HepG2 (cell line): ENCODE data around the gene STMN3. TPM values are rescaled to one million over a fixed set of nuclear protein-coding genes. Genes with fewer than 3 reads are reported as not detected.

ENCODE experiments used
- ARNT ChIP-seq: fragments of 450-650 bp; IDR thresholded peaks from 2 replicates; pipeline ENCODE4 v1.6.1; 2017
- ATF7-NPFF ChIP-seq: sonication (generic); formaldehyde crosslinking; IDR thresholded peaks from 2 replicates; pipeline ENCODE4 v1.8.1; 2023; ENCODE audit warnings: mild to moderate bottlenecking, low read depth, missing genetic modification reagents, moderate library complexity
- BRD4 ChIP-seq: sonication (generic); formaldehyde crosslinking; IDR thresholded peaks from 2 replicates; pipeline ENCODE4 v1.4.0; 2020; ENCODE audit warnings: missing genetic modification reagents
- CCAR2 ChIP-seq: fragments of 200-400 bp; formaldehyde crosslinking; optimal IDR thresholded peaks from 2 replicates; pipeline ENCODE3; 2018; ENCODE audit warnings: low read depth, mild to moderate bottlenecking, low read length, moderate library complexity
- FOXK1 ChIP-seq: sonication (generic); formaldehyde crosslinking; IDR thresholded peaks from 2 replicates; pipeline ENCODE4 v1.4.0; 2020; ENCODE audit warnings: low read depth, missing genetic modification reagents, borderline replicate concordance
- FOXM1 ChIP-seq: sonication (generic); formaldehyde crosslinking; IDR thresholded peaks from 2 replicates; pipeline ENCODE4 v1.5.0; 2020; ENCODE audit warnings: missing genetic modification reagents
- MEIS2 ChIP-seq: sonication (generic); formaldehyde crosslinking; IDR thresholded peaks from 2 replicates; pipeline ENCODE4 v1.9.0; 2021; ENCODE audit warnings: mild to moderate bottlenecking, missing genetic modification reagents
- PAX8 ChIP-seq: sonication (generic); formaldehyde crosslinking; IDR thresholded peaks from 2 replicates; pipeline ENCODE4 v1.8.0; 2022; ENCODE audit warnings: mild to moderate bottlenecking, missing genetic modification reagents, borderline replicate concordance
- RFXAP ChIP-seq: sonication (generic); formaldehyde crosslinking; IDR thresholded peaks from 2 replicates; pipeline ENCODE4 v1.4.0; 2020; ENCODE audit warnings: missing genetic modification reagents, borderline replicate concordance
- SRSF4 ChIP-seq: fragments of 200-400 bp; formaldehyde crosslinking; IDR thresholded peaks from one replicate; pipeline ENCODE4 v1.6.1; 2018; ENCODE audit warnings: mild to moderate bottlenecking, low read depth, low read length, moderate library complexity; ENCODE audit not compliant: poor library complexity, severe bottlenecking
- TOPORS ChIP-seq: sonication (generic); formaldehyde crosslinking; IDR thresholded peaks from 2 replicates; pipeline ENCODE4 v1.8.0; 2023; ENCODE audit warnings: mild to moderate bottlenecking, missing genetic modification reagents
- U2AF2 ChIP-seq: fragments of 200-400 bp; formaldehyde crosslinking; IDR thresholded peaks from 2 replicates; pipeline ENCODE4 v1.6.1; 2017; ENCODE audit warnings: low read depth, mild to moderate bottlenecking, low read length
- ZBTB1 ChIP-seq: sonication (generic); formaldehyde crosslinking; IDR thresholded peaks from 2 replicates; pipeline ENCODE4 v1.4.0; 2020; ENCODE audit warnings: missing genetic modification reagents, borderline replicate concordance
- ZNF329 ChIP-seq: sonication (generic); formaldehyde crosslinking; IDR thresholded peaks from 2 replicates; pipeline ENCODE4 v1.9.0; 2021; ENCODE audit warnings: low read depth, mild to moderate bottlenecking, missing genetic modification reagents
- ZNF543 ChIP-seq: sonication (generic); formaldehyde crosslinking; IDR thresholded peaks from 2 replicates; pipeline ENCODE4 v1.4.0; 2020; ENCODE audit warnings: mild to moderate bottlenecking, missing genetic modification reagents
- ZNF570 ChIP-seq: sonication (generic); formaldehyde crosslinking; IDR thresholded peaks from 2 replicates; pipeline ENCODE4 v1.4.0; 2020; ENCODE audit warnings: mild to moderate bottlenecking, missing genetic modification reagents, borderline replicate concordance
- ZNF616 ChIP-seq: sonication (generic); formaldehyde crosslinking; IDR thresholded peaks from 2 replicates; pipeline ENCODE4 v1.5.0; 2020; ENCODE audit warnings: low read depth, mild to moderate bottlenecking, missing genetic modification reagents
- ZNF761 ChIP-seq: sonication (generic); formaldehyde crosslinking; conservative IDR thresholded peaks from 2 replicates; pipeline ENCODE4 v1.4.0; 2020; ENCODE audit warnings: mild to moderate bottlenecking, missing genetic modification reagents
- ZNF776 ChIP-seq: sonication (generic); formaldehyde crosslinking; IDR thresholded peaks from 2 replicates; pipeline ENCODE4 v1.4.0; 2020; ENCODE audit warnings: mild to moderate bottlenecking, missing genetic modification reagents
- ZNF781 ChIP-seq: sonication (generic); formaldehyde crosslinking; IDR thresholded peaks from 2 replicates; pipeline ENCODE4 v1.5.1; 2020; ENCODE audit warnings: borderline replicate concordance, mild to moderate bottlenecking, missing genetic modification reagents; ENCODE audit errors: not compliant biosample characterization
- ZNF850 ChIP-seq: sonication (generic); formaldehyde crosslinking; conservative IDR thresholded peaks from 2 replicates; pipeline ENCODE4 v1.9.0; 2021; ENCODE audit warnings: mild to moderate bottlenecking, missing genetic modification reagents
- polyA plus RNA-seq, 8 experiments: library from polyadenylated mRNA; depleted of rRNA in 3 of 8; stranded (reverse) in 7 of 8; unstranded in 1 of 8; fragments of >200 nt; fragmentation: Illumina TruSeq in 4 of 8; extraction: Trizol in 4 of 8; gene quantifications; 2 replicates each; pipeline versions ENCODE4 v1.2.1 to v1.2.3, GENCODE V29; 2011 to 2016; ENCODE audit warnings: low read depth in 4 of 8, missing spikeins in 1 of 8, mixed read lengths in 1 of 8; ENCODE audit not compliant: insufficient read depth in 1 of 8
- total RNA-seq, 5 experiments: library from RNA; depleted of rRNA; stranded (reverse); fragments of >200 nt; fragmentation: Illumina TruSeq; extraction: Trizol; gene quantifications; 2 replicates each; pipeline ENCODE4 v1.2.3, GENCODE V29; 2016; ENCODE audit warnings: low read depth in 1 of 5
- TF ChIP-seq, protein P1 (sequence below): sonication (generic); formaldehyde crosslinking; IDR thresholded peaks from 2 replicates; pipeline ENCODE4 v1.4.0; 2020; ENCODE audit warnings: missing genetic modification reagents, borderline replicate concordance
- TF ChIP-seq, protein P2 (sequence below): sonication (generic); formaldehyde crosslinking; IDR thresholded peaks from 2 replicates; pipeline ENCODE4 v1.5.1; 2020; ENCODE audit warnings: mild to moderate bottlenecking, missing genetic modification reagents, borderline replicate concordance
- TF ChIP-seq, protein P3 (sequence below): sonication (generic); formaldehyde crosslinking; IDR thresholded peaks from 2 replicates; pipeline ENCODE4 v1.4.0; 2020; ENCODE audit warnings: mild to moderate bottlenecking, low read depth, missing genetic modification reagents

Gene STMN3
- total and polyA plus RNA-seq, 2 of the 13 experiments (the other 11 are each of a cell fraction or from before 2014, with no cell fraction given) = 21.0 to 48.3 TPM

DNA sequence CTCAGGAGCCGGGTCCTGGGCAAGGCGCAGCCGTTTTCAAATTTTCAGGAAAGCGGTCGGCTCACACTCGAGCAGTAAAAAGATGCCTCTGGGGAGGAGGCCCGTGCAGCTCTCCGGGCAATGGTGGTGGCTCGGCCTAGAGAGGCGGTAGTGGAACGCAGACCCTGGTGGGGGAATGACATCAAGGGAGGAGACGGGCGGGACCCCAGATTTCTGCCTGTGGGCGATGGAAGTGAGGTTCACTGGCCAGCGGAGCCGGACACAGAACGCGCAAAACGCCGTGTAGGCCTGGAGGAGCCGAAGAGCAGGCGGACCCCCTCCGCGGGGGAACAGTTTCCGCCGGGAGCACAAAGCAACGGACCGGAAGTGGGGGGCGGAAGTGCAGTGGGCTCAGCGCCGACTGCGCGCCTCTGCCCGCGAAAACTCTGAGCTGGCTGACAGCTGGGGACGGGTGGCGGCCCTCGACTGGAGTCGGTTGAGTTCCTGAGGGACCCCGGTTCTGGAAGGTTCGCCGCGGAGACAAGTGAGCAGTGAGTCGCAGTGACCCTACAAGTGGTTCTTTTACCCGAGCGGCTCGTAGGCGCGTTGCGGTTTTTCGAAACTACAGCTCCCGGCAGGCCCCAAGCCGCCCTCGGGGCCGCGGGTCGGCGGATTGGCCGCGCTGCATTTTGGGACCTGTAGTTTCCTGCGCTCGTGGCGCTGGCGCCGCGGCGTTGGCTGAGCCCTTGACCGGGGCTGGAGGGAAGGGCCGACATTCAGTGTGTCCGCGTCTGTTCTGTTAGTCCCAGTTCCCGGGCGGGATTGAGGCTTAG, 4.9 kb upstream of the STMN3 start, which contains the start of gene RTEL1 (continued):
- TF ChIP-seq U2AF2 (peak; percentile 84; the same call in 1 of the 2 replicates), ZNF570 (no peak), FOXK1 (peak; percentile 94), ZNF329 (CRISPR knock-in tag) (peak; percentile 54; the same call in 1 of the 2 replicates), BRD4 (CRISPR knock-in tag) (peak; percentile 98), ZNF616 (CRISPR knock-in tag) (peak; percentile 69), FOXM1 (CRISPR knock-in tag) (peak; percentile 89; the same call in 1 of the 2 replicates), ZNF776 (CRISPR knock-in tag) (peak; percentile 81; the same call in 1 of the 2 replicates), MEIS2 (peak; percentile 97), RFXAP (peak; percentile 96), ZNF543 (CRISPR knock-in tag) (peak; percentile 90), TOPORS (CRISPR knock-in tag) (peak; percentile 95), ZNF781 (no peak), ZBTB1 (peak; percentile 43; the same call in 1 of the 2 replicates), ZNF761 (peak; percentile 94), PAX8 (0 out of 2 replicates have a peak, but pooled peaks have one; percentile 11), SRSF4 (no peak), ATF7-NPFF (CRISPR knock-in tag) (peak; percentile 75), CCAR2 (peak; percentile 76), ARNT (no peak), ZNF850 (CRISPR knock-in tag) (peak; percentile 96)
- TF ChIP-seq, protein P1, sequence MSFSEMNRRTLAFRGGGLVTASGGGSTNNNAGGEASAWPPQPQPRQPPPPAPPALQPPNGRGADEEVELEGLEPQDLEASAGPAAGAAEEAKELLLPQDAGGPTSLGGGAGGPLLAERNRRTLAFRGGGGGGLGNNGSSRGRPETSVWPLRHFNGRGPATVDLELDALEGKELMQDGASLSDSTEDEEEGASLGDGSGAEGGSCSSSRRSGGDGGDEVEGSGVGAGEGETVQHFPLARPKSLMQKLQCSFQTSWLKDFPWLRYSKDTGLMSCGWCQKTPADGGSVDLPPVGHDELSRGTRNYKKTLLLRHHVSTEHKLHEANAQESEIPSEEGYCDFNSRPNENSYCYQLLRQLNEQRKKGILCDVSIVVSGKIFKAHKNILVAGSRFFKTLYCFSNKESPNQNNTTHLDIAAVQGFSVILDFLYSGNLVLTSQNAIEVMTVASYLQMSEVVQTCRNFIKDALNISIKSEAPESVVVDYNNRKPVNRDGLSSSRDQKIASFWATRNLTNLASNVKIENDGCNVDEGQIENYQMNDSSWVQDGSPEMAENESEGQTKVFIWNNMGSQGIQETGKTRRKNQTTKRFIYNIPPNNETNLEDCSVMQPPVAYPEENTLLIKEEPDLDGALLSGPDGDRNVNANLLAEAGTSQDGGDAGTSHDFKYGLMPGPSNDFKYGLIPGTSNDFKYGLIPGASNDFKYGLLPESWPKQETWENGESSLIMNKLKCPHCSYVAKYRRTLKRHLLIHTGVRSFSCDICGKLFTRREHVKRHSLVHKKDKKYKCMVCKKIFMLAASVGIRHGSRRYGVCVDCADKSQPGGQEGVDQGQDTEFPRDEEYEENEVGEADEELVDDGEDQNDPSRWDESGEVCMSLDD (CRISPR knock-in tag) = peak; percentile 95
- TF ChIP-seq, protein P2, sequence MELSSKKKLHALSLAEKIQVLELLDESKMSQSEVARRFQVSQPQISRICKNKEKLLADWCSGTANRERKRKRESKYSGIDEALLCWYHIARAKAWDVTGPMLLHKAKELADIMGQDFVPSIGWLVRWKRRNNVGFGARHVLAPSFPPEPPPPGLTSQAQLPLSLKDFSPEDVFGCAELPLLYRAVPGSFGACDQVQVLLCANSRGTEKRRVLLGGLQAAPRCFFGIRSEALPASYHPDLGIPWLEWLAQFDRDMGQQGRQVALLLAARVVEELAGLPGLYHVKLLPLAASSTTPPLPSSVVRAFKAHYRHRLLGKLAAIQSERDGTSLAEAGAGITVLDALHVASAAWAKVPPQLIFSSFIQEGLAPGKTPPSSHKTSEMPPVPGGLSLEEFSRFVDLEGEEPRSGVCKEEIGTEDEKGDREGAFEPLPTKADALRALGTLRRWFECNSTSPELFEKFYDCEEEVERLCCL (CRISPR knock-in tag) = 0 out of 2 replicates have a peak, but pooled peaks have one; percentile 6
- TF ChIP-seq, protein P3, sequence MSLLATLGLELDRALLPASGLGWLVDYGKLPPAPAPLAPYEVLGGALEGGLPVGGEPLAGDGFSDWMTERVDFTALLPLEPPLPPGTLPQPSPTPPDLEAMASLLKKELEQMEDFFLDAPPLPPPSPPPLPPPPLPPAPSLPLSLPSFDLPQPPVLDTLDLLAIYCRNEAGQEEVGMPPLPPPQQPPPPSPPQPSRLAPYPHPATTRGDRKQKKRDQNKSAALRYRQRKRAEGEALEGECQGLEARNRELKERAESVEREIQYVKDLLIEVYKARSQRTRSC (CRISPR knock-in tag) = peak; percentile 62
